OCI-LY3 (cell line): ENCODE data around the gene NR6A1.

Experiments
- H2AFZ ChIP-seq: fragments of 200-600, 300-600 bp; shearing (Covaris generic); 2 replicates; pipeline ENCODE4 v1.6.0; 2014; ENCODE audit warnings: antibody characterized with exemption, low read depth, low read length
- H3K27ac ChIP-seq: fragments of 200-600, 300-600 bp; sonication (generic); 2 replicates; pipeline ENCODE4 v1.5.1; 2014; ENCODE audit warnings: mild to moderate bottlenecking, low read length, moderate library complexity, mixed read lengths
- H3K27me3 ChIP-seq: fragments of 200-600, 300-600 bp; sonication (generic); 2 replicates; pipeline ENCODE4 v1.6.1; 2014; ENCODE audit warnings: low read depth, low read length, mixed read lengths
- H3K36me3 ChIP-seq: fragments of 200-600, 300-600 bp; sonication (generic); replicated peaks from 2 replicates; pipeline ENCODE3; 2014; ENCODE audit warnings: low read depth, low read length, mixed read lengths
- H3K4me1 ChIP-seq: fragments of 300-600, 200-600 bp; sonication (generic); 2 replicates; pipeline ENCODE4 v1.6.1; 2014; ENCODE audit warnings: low read length, mixed read lengths
- H3K4me2 ChIP-seq: fragments of 200-600, 300-600 bp; sonication (generic); 2 replicates; pipeline ENCODE4 v1.6.1; 2014; ENCODE audit warnings: low read length, mixed read lengths
- H3K4me3 ChIP-seq: fragments of 300-600, 200-600 bp; sonication (generic); 2 replicates; pipeline ENCODE4 v1.5.1; 2014; ENCODE audit warnings: antibody characterized with exemption, mild to moderate bottlenecking, low read length, moderate library complexity
- H3K79me2 ChIP-seq: fragments of 300-600, 200-600 bp; shearing (Covaris generic); 2 replicates; pipeline ENCODE4 v1.6.1; 2014; ENCODE audit warnings: mild to moderate bottlenecking, low read length, mixed read lengths
- H3K9ac ChIP-seq: fragments of 300-600, 200-600 bp; shearing (Covaris generic); 2 replicates; pipeline ENCODE4 v1.6.0; 2014; ENCODE audit warnings: mild to moderate bottlenecking, low read length, moderate library complexity
- H3K9me3 ChIP-seq: fragments of 200-600, 300-600 bp; shearing (Covaris generic); 2 replicates; pipeline ENCODE4 v1.6.1; 2014; ENCODE audit warnings: low read length, mixed read lengths; ENCODE audit not compliant: insufficient read depth
- H4K20me1 ChIP-seq: fragments of 200-600, 300-600 bp; sonication (generic); 2 replicates; pipeline ENCODE4 v1.6.1; 2016; ENCODE audit warnings: low read length, mixed read lengths; ENCODE audit not compliant: insufficient read depth
- CTCF ChIP-seq: fragments of 200-600, 300-600 bp; sonication (generic); IDR thresholded peaks from 2 replicates; pipeline ENCODE4 v1.5.1; 2014; ENCODE audit warnings: antibody characterized with exemption, low read length, low read depth
- EZH2phosphoT487 ChIP-seq: fragments of 200-600 bp; shearing (Covaris generic); IDR thresholded peaks from 2 replicates; pipeline ENCODE4 v1.6.1; 2018; ENCODE audit warnings: antibody characterized with exemption, mixed run types, low read depth

Gene NR6A1

GRCh38 chr9:124762633-124763032 lies 8.5 kb downstream of the NR6A1 start:
- Histone ChIP-seq H3K9me3 (no peaks in the 10 kb centered on the region), H2AFZ (no peak overlapping the region), H3K36me3 (no peaks in the 10 kb centered on the region), H3K9ac (no peak overlapping the region), H3K4me2 (no peak overlapping the region), H4K20me1 (peaks cover 90% of the 10 kb centered on the region), H3K27ac (no peak overlapping the region), H3K79me2 (peaks cover 96% of the 10 kb centered on the region), H3K4me1 (peaks cover 50% of the 10 kb centered on the region), H3K27me3 (0 out of 2 replicates have a peak, but pooled peaks cover under 1% of the 10 kb centered on the region), H3K4me3 (no peak overlapping the region)
- TF ChIP-seq CTCF (no peak), EZH2phosphoT487 (no peak)

- TF ChIP-seq EZH2phosphoT487 = no peak
- no peak for TF ChIP-seq CTCF
- H3K27ac ChIP-seq = no peak overlapping the region
- peaks cover 45% of the 10 kb centered on the region for H3K4me1 ChIP-seq
- no peaks in the 10 kb centered on the region for H3K9me3 ChIP-seq
- H3K36me3 ChIP-seq = no peaks in the 10 kb centered on the region
- peaks cover 96% of the 10 kb centered on the region for H3K79me2 ChIP-seq
- no peak overlapping the region for H3K9ac ChIP-seq
- H4K20me1 ChIP-seq = peaks cover 90% of the 10 kb centered on the region
- H3K27me3 ChIP-seq = 0 out of 2 replicates have a peak, but pooled peaks cover 3% of the 10 kb centered on the region
- no peak overlapping the region for H3K4me3 ChIP-seq
- no peak overlapping the region for H3K4me2 ChIP-seq
- no peak overlapping the region for H2AFZ ChIP-seq
Measured at GRCh38 chr9:124761710-124762109, 9.4 kb downstream of the NR6A1 start.

GRCh38 chr9:124761196-124761595 lies 9.9 kb downstream of the NR6A1 start:
- no peak overlapping the region for H3K4me2 ChIP-seq
- H3K79me2 ChIP-seq = peaks cover 96% of the 10 kb centered on the region
- H3K4me1 ChIP-seq = peaks cover 39% of the 10 kb centered on the region
- H3K4me3 ChIP-seq = no peak overlapping the region
- H3K36me3 ChIP-seq = no peaks in the 10 kb centered on the region
- H3K27me3 ChIP-seq = 0 out of 2 replicates have a peak, but pooled peaks cover 3% of the 10 kb centered on the region
- TF ChIP-seq EZH2phosphoT487 = no peak
- no peak for TF ChIP-seq CTCF
- H4K20me1 ChIP-seq = peaks cover 90% of the 10 kb centered on the region
- H3K27ac ChIP-seq = no peak overlapping the region
- H2AFZ ChIP-seq = no peak overlapping the region
- no peaks in the 10 kb centered on the region for H3K9me3 ChIP-seq
- no peak overlapping the region for H3K9ac ChIP-seq

GRCh38 chr9:124760719-124761118 lies 10.4 kb downstream of the NR6A1 start:
- Histone ChIP-seq H3K36me3 (no peaks in the 10 kb centered on the region), H3K4me1 (peaks cover 35% of the 10 kb centered on the region), H3K27me3 (0 out of 2 replicates have a peak, but pooled peaks cover 3% of the 10 kb centered on the region), H3K9me3 (no peaks in the 10 kb centered on the region), H3K27ac (no peak overlapping the region), H3K9ac (no peak overlapping the region), H2AFZ (no peak overlapping the region), H3K4me3 (no peak overlapping the region), H3K4me2 (no peak overlapping the region), H4K20me1 (peaks cover 90% of the 10 kb centered on the region), H3K79me2 (peaks cover 96% of the 10 kb centered on the region)
- TF ChIP-seq EZH2phosphoT487 (no peak), CTCF (no peak)
